HL-60 (cell line): ENCODE results near the gene STH.

Source experiments
- DNase-seq, 2 experiments: peaks; one replicate each; pipeline ENCODE4 v3.0.0-alpha.2; 2010 to 2020; ENCODE audit warnings: low read depth in 1 of 2, low spot score in 1 of 2
- H3K27ac ChIP-seq: fragments of 250-450 bp; sonication (Bioruptor Pico); replicated peaks from 2 replicates; pipeline ENCODE4 v1.5.1; 2020; ENCODE audit warnings: mild to moderate bottlenecking, moderate library complexity
- H3K27me3 ChIP-seq: fragments of 250-450 bp; sonication (Bioruptor Pico); 2 replicates; pipeline ENCODE4 v1.5.1; 2021; ENCODE audit warnings: mild to moderate bottlenecking, moderate library complexity; ENCODE audit not compliant: insufficient read depth, poor library complexity, severe bottlenecking
- H3K4me3 ChIP-seq: replicated peaks from 2 replicates; pipeline ENCODE4 v1.5.1; 2011; ENCODE audit warnings: mild to moderate bottlenecking, control low read depth, low read length; ENCODE audit not compliant: insufficient read depth
- CTCF ChIP-seq: IDR thresholded peaks from one replicate; pipeline ENCODE4 v1.5.1; 2011; ENCODE audit warnings: low read length, control low read depth, inconsistent platforms; ENCODE audit not compliant: insufficient read depth
- GABPA ChIP-seq: IDR thresholded peaks from 2 replicates; pipeline ENCODE4 v1.6.1; 2012; ENCODE audit warnings: low read depth
- POLR2AphosphoS5 ChIP-seq: IDR thresholded peaks from 2 replicates; pipeline ENCODE4 v1.6.1; 2012; ENCODE audit warnings: low read depth
- REST ChIP-seq: IDR thresholded peaks from 2 replicates; pipeline ENCODE4 v1.6.1; 2012; ENCODE audit warnings: low read depth; ENCODE audit not compliant: insufficient replicate concordance
- SPI1 ChIP-seq: IDR thresholded peaks from 2 replicates; pipeline ENCODE4 v1.6.1; 2012; ENCODE audit warnings: low read depth, mild to moderate bottlenecking, borderline replicate concordance

STH gene

GRCh38 chr17:45973099-45973780 is 25.8 kb upstream of the STH start:
- TF ChIP-seq REST (no peak), POLR2AphosphoS5 (no peak), CTCF (no peak), GABPA (no peak), SPI1 (no peak)
- Histone ChIP-seq H3K27me3 (peaks cover under 1% of the 10 kb centered on the region), H3K4me3 (no peak overlapping the region), H3K27ac (no peak overlapping the region)
- no peak for DNase-seq

GRCh38 chr17:45973946-45974859 is 24.8 kb upstream of the STH start:
- Histone ChIP-seq H3K4me3 (no peak overlapping the region), H3K27ac (no peak overlapping the region), H3K27me3 (no peaks in the 10 kb centered on the region)
- DNase-seq = no peak
- TF ChIP-seq REST (no peak), POLR2AphosphoS5 (no peak), SPI1 (no peak), CTCF (no peak), GABPA (no peak)

- no peak overlapping the region for H3K27ac ChIP-seq
- no peak for TF ChIP-seq SPI1
- no peak for TF ChIP-seq GABPA
- TF ChIP-seq CTCF = no peak
- no peak for TF ChIP-seq POLR2AphosphoS5
- no peak for TF ChIP-seq REST
- H3K4me3 ChIP-seq = no peak overlapping the region
- no peaks in the 10 kb centered on the region for H3K27me3 ChIP-seq
- no peak for DNase-seq
Measured at GRCh38 chr17:45974916-45975630, 24.0 kb upstream of the STH start.
